Fibroblast of skin of scalp (primary cell): Measurements from ENCODE around the gene LAMC1.
"Not testable (repeated sequence)": the region's sequence is repeated elsewhere in the genome, so short reads cannot be mapped to it uniquely, and the experiment has no call there.

Source experiments
- DNase-seq: peaks from one replicate; pipeline ENCODE4 v3.0.0-alpha.2; 2013

LAMC1 gene

DNA sequence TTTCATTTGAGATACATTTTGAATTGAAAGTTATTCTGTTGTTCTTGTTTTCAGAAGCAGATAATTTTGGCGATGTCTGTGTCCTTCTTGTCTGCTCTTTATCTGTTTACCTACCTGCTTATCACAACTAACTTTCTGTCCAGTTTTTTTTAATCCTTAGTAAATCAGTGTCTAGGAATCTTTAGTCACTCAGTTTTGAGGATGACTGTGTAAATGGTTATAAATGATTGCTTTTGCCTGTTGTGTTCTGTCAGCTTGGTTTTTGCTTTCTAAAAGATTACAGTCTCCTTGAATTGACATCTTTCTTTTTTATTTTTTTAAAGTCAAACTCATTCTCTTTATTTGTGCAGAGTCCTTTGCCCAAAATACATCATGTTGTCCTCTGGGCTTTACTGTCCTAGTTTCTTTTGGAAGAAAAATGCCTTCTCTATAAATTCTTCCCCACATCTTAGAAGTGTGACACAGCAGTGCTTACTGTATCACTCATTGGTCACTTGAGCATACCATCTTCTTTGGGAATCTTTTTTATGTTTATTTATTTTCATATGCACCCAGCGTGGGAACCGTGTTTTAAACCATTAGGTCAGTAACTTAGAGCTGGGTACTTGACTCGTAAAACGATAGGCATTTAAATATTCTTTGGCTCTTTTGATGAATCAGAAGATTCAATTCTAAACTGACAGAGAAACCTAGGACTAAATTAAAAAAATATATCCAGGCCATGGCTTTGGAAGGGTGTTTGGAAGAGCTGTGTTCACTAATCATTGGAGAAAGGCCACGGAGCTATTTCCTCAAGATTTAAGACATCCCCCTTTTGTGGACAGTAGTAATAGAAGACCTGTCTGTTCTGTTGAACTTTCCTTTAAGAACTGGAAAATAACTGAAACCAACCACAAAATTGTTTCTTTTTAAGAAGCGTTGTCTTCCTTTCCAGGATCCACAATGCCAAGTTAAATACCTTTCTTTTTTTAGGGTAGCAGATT is 20.9 kb downstream of the LAMC1 start:
- DNase-seq = peak; percentile 94

DNA sequence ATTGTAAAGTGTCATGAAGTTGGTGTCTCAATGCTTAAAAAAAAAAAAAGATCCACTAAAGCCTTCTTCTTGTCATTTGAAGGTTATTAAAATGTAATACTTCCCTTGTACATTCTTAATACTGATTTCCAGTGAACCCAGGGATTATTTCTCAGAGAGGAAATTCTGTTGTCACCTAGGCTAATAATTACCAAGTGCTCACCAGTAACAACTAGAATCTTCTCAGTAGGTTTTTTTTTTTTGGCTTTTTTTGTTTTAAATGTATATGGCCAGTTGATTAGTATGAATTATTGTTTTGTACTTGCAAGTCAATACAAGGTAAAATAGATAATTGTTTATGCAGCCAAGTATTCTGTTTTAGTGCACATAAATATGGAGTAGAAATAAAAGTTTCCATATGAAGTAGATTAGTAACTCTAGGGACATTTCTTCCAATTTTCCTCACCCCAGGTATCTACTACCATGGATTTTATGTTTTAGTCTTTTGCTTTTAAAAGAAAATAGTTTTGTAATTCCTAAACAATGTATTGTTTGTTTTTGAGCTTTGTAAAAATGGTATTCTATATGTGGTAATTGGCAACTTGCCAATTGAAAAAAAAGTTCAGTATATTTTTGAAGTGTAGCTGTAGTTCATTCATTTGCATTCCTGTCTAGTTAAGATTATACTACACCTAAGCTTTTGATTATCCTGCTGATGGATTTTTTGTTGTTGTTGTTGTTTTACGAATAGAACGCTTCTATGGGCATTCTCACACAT is 21.9 kb downstream of the LAMC1 start:
- DNase-seq = no peak

- no peak for DNase-seq
These were observed 25.2 kb downstream of the LAMC1 start for GRCh38 chr1:183048087-183049085.

DNA sequence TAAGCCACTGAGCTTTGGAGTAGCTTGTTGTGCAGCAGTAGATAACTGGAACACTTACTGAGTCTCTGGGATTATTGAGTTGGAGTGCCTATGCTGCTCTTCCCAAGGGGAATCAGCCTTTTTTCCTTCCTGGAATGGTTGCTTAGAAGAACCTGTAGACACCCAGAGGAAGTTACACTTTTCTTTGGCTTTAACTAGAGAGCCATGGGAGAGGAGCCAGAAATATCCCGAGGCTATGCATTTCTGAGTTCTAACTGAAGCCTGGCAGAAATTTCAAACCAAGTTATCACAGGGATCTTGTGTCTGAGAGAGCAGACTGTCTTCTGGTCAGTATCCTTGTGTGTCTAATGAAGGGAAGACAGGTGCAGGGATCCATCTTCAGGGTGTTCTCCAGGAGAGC is 28.3 kb downstream of the LAMC1 start:
- no peak for DNase-seq

- no peak for DNase-seq
These were observed 29.6 kb downstream of the LAMC1 start for GRCh38 chr1:183052861-183053260.

- DNase-seq = no peak
These were observed 35.8 kb downstream of the LAMC1 start for GRCh38 chr1:183058851-183059502.

GRCh38 chr1:183061194-183061593 is 38.0 kb downstream of the LAMC1 start:
- no peak for DNase-seq

DNA sequence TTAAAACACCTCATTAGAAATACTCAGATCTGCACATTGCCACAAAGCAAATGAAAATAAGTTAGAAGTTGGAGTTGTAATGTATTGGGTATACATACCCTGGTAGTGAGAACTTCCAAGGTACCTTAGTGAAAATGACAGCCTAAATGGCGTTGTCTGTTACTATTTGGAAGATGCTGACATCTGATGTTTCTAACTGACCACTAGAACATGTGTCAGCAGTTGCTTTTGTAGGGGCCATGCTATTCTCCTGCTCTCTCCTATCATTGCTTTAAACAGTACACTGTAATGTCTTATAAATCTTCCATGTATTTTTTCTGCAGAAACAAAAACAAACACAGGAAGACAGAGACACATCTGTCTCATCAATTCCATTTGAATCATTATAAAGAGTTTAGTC is 40.1 kb downstream of the LAMC1 start:
- DNase-seq = no peak

GRCh38 chr1:183065168-183065706 is 42.0 kb downstream of the LAMC1 start:
- no peak for DNase-seq

DNA sequence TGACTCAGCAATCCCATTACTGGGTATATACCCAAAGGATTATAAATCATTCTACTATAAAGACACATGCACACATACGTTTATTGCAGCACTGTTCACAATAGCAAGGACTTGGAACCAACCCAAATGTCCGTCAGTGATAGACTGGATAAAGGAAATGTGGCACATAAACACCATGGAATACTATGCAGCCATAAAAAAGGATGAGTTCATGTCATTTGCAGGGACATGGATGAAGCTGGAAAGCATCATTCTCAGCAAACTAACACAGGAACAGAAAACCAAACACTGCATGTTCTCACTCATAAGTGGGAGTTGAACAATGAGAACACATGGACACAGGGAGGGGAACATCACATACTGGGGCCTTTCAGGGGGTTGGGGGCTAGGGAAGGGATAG is 43.2 kb downstream of the LAMC1 start:
- DNase-seq = not testable (repeated sequence)

- DNase-seq = no peak
These were observed 46.5 kb downstream of the LAMC1 start for GRCh38 chr1:183069562-183070216.

DNA sequence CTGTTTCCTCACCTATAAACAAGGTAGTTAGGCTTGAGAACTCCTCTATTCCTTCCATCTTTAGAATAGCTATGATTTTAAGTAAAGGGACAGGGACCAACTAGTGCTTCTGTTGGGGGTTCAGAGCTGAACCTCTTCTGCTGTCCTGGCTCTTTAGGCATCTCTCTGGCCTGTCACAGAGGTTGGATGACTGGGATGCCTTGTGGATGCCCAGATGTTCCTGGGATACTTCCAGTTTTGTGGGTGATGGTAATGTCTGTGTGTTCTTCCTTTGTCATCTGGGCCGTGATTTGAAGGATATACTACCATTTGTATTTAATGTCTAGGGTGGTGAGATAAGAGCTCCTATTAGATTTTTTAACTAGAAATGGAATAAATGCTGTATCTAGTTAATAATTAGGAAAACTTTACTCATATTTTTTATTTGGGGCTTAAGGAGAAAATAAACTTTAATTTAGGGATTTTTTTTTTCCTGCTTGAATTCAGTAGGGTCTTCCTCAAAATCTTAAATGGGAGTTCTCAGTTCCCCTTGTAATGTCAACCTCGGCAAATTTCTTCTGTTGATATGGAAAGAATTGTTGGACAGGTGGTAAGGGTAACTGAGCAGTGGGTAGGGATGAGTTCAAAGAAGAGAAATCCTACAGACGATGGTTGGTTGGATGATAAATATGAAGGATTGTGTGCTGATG is 47.2 kb downstream of the LAMC1 start:
- DNase-seq = no peak

DNA sequence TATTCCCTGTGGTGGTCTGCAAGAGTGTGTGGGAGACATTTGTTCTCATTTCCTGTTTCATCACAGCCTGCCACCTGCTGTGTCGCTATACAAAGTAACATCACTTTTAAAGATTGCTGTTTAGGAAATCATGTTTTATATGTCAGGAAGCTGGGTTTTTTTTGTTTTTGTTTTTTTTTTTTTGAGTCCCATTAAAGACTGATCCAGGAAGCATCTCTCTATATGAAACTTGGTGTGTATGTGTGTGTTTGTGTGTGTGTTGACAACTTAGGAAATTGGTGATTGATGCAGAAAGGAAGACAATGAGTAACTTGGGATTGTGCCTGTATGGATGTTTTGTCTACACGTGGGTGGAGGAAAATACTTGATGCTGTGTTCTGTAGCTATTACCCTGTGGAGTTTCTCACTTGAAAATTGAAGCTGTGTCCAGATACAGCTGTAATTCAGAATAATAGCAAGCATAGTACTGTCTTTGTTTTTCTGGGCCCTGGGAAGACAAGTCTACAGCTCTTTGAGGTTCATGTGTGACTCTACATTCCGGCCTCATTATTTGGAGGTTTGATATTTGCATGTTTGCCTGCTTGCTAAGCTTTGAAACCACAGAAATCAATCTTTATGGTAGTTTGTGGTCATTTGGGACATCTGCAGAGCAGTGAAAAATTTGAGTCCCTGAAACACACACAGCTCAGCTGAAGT is 47.9 kb downstream of the LAMC1 start:
- peak; percentile 90 for DNase-seq

GRCh38 chr1:183072595-183072994 is 49.4 kb downstream of the LAMC1 start:
- not testable (repeated sequence) for DNase-seq

- no peak for DNase-seq
These were observed 50.1 kb downstream of the LAMC1 start for GRCh38 chr1:183073320-183073719.

DNA sequence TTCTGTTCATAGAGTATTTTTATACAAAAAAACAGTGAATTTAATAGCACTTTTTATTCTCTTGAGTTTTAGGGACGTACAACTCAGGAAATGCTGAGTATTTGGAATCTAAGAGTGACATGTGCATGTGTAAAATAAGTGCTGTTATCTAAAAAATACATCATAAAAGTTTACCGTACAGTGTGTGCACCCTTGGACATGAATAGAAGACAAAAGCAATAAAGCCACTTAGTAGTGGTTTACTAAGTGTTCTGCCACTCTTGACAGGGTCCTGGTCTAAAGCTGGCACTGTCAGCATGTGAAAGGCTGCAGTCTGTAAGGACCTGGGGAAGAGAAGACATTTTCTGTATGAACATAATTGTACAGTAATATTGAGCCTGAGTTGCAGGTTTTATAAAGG is 51.0 kb downstream of the LAMC1 start:
- DNase-seq = no peak

- peak; percentile 63 for DNase-seq
These were observed 52.6 kb downstream of the LAMC1 start for GRCh38 chr1:183075861-183076260.

DNA sequence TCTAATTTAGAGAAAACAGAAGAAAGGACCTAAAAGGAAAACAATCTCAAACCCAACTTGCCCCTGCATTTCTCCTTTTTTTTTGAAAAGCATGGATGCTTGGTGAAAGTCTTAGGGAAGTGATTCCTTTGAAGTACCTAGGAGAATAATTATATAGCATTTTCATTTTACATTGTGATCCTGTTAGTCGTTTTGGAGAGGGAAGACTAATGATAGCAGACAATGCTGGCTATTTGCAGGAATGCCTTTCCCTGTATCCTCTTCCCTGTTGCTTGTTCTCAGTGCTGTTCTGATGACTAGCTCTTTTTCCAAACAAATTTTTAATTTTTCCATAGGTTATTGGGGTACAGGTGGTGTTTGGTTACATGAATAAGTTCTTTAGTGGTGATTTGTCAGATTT is 53.9 kb downstream of the LAMC1 start:
- DNase-seq = no peak

GRCh38 chr1:183079712-183080388 is 56.6 kb downstream of the LAMC1 start:
- no peak for DNase-seq
